Ectodermal cell (in vitro differentiated cells): ENCODE measurements around the gene MAGED1. TPM values are rescaled to one million over a fixed set of nuclear protein-coding genes. Genes with fewer than 3 reads are reported as not detected.
A peak's percentile ranks its signal among the peaks of the same experiment; 100 is the strongest.

Experiments used
- H3K27ac ChIP-seq: 2 replicates; pipeline ENCODE4 v1.7.0; 2013; ENCODE audit warnings: mild to moderate bottlenecking, low read depth, low read length; ENCODE audit not compliant: insufficient read depth, poor library complexity, severe bottlenecking
- H3K27me3 ChIP-seq: 2 replicates; pipeline ENCODE4 v1.7.0; 2013; ENCODE audit warnings: mild to moderate bottlenecking, low read length; ENCODE audit not compliant: insufficient read depth, control insufficient read depth, poor library complexity, severe bottlenecking
- H3K36me3 ChIP-seq: one replicate; pipeline ENCODE4 v1.7.0; 2013; ENCODE audit warnings: low read length; ENCODE audit not compliant: control insufficient read depth, insufficient read depth
- H3K4me1 ChIP-seq: one replicate; pipeline ENCODE4 v1.7.0; 2013; ENCODE audit warnings: low read length; ENCODE audit not compliant: control insufficient read depth, insufficient read depth
- H3K4me3 ChIP-seq: 2 replicates; pipeline ENCODE4 v1.7.0; 2013; ENCODE audit warnings: low read depth, low read length, control low read depth; ENCODE audit not compliant: insufficient read depth
- H3K9me3 ChIP-seq: 2 replicates; pipeline ENCODE4 v1.7.0; 2013; ENCODE audit warnings: mild to moderate bottlenecking, low read length, moderate library complexity; ENCODE audit not compliant: control insufficient read depth
- WGBS, 2 experiments: methylation state at CpG; one replicate each; pipeline ENCODE4 v1.1.7; 2013; ENCODE audit warnings: missing lambda C conversion rate in 2 of 2; 5-methylcytosine and 5-hydroxymethylcytosine counted together
- polyA plus RNA-seq, 4 experiments: library from polyadenylated mRNA; stranded (reverse); fragments of 50-300 nt; gene quantifications; one replicate each; pipeline ENCODE4 v1.2.3, GENCODE V29; 2013

The MAGED1 gene, protein sequence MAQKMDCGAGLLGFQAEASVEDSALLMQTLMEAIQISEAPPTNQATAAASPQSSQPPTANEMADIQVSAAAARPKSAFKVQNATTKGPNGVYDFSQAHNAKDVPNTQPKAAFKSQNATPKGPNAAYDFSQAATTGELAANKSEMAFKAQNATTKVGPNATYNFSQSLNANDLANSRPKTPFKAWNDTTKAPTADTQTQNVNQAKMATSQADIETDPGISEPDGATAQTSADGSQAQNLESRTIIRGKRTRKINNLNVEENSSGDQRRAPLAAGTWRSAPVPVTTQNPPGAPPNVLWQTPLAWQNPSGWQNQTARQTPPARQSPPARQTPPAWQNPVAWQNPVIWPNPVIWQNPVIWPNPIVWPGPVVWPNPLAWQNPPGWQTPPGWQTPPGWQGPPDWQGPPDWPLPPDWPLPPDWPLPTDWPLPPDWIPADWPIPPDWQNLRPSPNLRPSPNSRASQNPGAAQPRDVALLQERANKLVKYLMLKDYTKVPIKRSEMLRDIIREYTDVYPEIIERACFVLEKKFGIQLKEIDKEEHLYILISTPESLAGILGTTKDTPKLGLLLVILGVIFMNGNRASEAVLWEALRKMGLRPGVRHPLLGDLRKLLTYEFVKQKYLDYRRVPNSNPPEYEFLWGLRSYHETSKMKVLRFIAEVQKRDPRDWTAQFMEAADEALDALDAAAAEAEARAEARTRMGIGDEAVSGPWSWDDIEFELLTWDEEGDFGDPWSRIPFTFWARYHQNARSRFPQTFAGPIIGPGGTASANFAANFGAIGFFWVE
- polyA plus RNA-seq (2013, experiment 1 of 4): 301 TPM
- polyA plus RNA-seq (2013, experiment 2 of 4): 303 TPM
- 261 TPM for polyA plus RNA-seq (2013, experiment 3 of 4)
- polyA plus RNA-seq (2013, experiment 4 of 4): 305 TPM

DNA sequence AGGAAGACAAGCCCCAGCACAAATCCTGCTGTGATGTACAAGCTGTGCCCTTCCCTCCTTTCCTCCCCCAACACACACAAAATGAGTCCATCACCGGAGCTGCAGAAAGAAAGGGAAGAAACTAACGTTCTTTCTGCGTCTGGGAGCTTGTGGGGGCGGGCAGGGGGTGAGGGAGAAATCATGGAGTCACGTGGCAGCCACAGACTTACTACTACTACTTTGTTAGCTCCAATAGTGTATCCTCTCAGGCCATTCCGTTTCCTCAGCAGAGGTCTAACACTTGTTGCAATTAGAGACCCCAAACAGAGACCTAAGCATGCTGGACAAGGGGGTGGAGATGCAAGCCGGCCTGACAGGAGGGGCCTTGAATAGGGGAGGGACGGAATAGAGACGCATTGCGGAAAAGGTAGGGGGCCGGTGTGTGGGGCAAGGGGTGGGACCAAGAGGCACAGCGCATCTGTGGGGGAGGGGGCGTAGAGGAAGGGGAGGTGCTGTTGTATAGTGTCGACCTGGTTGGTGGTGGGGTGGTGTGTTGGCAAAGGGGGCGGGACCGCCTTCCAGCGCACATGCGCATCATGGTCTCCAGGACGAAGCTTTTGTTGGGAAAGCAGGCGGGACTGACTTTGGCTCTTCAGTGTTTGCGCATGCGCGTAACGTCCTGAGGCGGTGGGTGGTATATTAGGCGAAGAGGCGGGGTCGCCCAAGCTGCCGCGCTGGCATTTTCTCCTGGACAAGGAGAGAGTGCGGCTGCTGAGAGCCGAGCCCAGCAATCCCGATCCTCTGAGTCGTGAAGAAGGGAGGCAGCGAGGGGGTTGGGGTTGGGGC is at the start of gene MAGED1:
TSS of gene MAGED1 (plus strand) at position 703 of the 825 bp plus-strand sequence. CDS start 682 bp downstream, outside the sequence.
- Histone ChIP-seq H3K4me3 (peak within 1 kb of the TSS; percentile 63), H3K36me3 (peaks cover 20% of the 10 kb centered on the region), H3K9me3 (no peaks in the 10 kb centered on the region), H3K27ac (peak within 1 kb of the TSS; percentile 77), H3K4me1 (peaks cover 21% of the 10 kb centered on the region), H3K27me3 (no peaks in the 10 kb centered on the region)
- WGBS, 2 experiments: 0 to 1% methylated on average over 34 to 35 of the region's 35 CpGs

DNA sequence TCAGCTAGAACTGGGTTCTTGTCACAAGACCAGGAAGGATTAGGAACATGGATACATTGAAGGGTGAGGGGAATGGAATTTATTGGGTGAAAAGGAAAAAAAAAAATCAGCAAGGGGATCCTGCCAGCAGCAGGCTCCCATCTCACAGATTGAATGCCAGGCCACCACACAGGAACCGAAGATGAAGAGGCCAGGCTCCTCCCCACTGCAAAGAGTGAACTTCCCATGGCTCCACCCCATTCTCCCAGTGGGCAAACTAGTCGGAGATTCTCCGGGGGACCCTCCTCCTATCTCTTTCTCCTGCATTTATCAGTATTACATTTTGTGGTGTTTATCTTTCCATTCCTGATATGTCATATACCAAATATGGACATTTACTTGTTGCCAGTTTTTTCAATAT is 46.0 kb upstream of the MAGED1 start:
- Histone ChIP-seq H3K4me3 (no peak overlapping the region), H3K4me1 (peaks cover 8% of the 10 kb centered on the region)
- WGBS, 2 experiments: 29 to 48% methylated on average over 1 to 2 of the region's 3 CpGs

DNA sequence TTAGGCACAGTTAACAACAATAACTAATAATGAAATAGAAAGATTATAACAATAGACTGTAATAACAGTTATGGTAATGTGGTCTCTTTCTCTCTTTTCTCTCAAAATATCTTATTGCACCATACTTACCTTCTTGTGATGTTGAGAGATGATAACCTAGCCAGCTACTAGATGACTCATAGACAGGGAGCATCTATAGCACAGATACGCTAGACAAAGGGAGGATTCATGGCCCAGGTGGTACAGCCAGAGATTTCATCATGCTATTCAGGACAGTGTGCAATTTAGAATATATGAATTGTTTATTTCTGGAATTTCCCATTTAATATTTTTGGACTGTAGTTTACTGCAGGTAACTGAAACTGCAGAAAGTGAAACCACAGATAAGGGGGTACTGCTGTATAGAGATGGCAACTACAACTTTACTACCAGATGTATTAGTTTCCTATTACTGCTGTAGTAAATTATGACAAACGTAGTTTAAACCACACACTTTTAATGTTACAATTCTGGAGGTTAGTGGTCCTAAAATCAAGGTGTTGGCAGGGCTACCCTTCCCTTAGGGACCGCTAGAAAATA is 41.8 kb upstream of the MAGED1 start:
- 58 to 62% methylated on average over 2 of the region's 3 CpGs for WGBS, 2 experiments

More for the DNA sequence above, 46.0 kb upstream of the MAGED1 start:
- H3K27me3 ChIP-seq: no peaks in the 10 kb centered on the region
- H3K36me3 ChIP-seq: no peaks in the 10 kb centered on the region
- no peaks in the 10 kb centered on the region for H3K9me3 ChIP-seq
- no peak overlapping the region for H3K27ac ChIP-seq

DNA sequence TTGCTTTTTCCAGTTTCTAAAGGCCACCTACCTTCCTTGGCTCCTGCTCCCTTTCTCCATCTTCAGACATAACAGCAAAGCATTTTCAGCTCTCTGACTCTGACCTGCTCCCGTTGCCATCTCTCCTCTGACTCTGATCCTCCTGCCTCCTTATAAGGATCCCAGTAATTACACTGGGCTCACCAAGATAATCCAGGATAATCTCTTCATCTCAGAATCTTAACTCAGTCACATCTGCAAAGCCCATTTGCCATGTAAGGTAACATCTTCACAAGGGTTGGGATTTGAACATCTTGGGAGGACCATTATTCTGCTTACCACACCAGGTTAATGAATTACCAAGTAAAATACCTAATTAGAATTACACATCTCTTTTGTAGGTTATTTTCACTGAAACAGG is 41.3 kb upstream of the MAGED1 start:
- peaks cover 20% of the 10 kb centered on the region for H3K4me1 ChIP-seq
- H3K27ac ChIP-seq: peak overlapping the region; percentile 44
- H3K27me3 ChIP-seq: no peaks in the 10 kb centered on the region
- H3K4me3 ChIP-seq: no peak overlapping the region
- no peaks in the 10 kb centered on the region for H3K9me3 ChIP-seq
- WGBS, 2 experiments: 3 to 9% methylated on average over 1 of the region's 1 CpG
- peaks cover 4% of the 10 kb centered on the region for H3K36me3 ChIP-seq

More for the DNA sequence above, 41.8 kb upstream of the MAGED1 start:
- Histone ChIP-seq H3K27me3 (no peaks in the 10 kb centered on the region), H3K27ac (peak overlapping the region; percentile 8), H3K4me1 (peaks cover 20% of the 10 kb centered on the region), H3K9me3 (no peaks in the 10 kb centered on the region), H3K36me3 (peaks cover 2% of the 10 kb centered on the region), H3K4me3 (no peak overlapping the region)

DNA sequence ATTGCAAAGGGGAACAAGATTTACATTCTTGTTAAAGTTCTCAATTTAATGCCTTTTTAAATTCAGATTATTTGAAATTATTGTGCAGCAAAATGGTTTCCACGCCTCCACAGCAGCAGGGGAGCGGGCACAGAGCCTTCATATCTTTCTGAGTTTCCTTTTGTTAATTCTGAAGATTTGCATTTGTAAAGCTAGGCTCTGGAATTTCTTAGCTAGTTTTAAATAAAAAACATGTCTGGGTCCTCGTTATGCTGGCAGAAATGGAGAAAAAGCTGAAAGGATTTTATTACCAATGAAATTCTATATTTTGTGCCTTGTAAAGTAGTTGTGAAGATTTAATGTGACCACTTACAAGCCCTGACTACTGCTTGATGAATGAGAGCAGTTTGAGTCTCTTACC is 40.8 kb upstream of the MAGED1 start:
- H3K27me3 ChIP-seq: no peaks in the 10 kb centered on the region
- WGBS, 2 experiments: 0 to 3% methylated on average over 2 to 3 of the region's 3 CpGs
- H3K9me3 ChIP-seq: no peaks in the 10 kb centered on the region
- no peak overlapping the region for H3K4me3 ChIP-seq
- H3K36me3 ChIP-seq: peaks cover 4% of the 10 kb centered on the region
- peak overlapping the region; percentile 44 for H3K27ac ChIP-seq
- peaks cover 20% of the 10 kb centered on the region for H3K4me1 ChIP-seq

DNA sequence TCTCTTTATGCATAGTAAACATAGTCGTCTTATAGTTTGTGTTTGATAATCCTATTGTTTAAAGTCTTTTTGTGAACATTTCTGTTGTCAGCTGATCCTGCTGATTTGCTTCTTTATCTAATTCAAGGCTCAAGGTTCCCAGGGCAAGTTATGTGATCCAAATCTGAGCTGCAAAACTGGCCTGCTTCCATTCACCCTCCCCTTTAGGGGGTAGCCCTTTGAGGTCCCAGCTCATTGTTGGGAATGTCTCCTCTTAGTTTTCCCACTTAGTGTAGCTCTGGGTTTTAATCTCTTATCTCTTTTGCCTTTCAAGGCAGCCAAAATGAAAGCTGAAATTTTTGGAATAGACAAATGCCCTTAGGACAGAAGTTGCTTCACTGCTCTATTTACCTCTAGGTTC is 40.2 kb upstream of the MAGED1 start:
- Histone ChIP-seq H3K36me3 (peaks cover 4% of the 10 kb centered on the region), H3K27me3 (no peaks in the 10 kb centered on the region), H3K27ac (peak overlapping the region; percentile 44), H3K4me3 (no peak overlapping the region), H3K9me3 (no peaks in the 10 kb centered on the region), H3K4me1 (peaks cover 20% of the 10 kb centered on the region)
- WGBS, 2 experiments: 0% methylated on average over 1 of the region's 1 CpG; no CpG with 5 or more reads in 1 of the 2 experiments

DNA sequence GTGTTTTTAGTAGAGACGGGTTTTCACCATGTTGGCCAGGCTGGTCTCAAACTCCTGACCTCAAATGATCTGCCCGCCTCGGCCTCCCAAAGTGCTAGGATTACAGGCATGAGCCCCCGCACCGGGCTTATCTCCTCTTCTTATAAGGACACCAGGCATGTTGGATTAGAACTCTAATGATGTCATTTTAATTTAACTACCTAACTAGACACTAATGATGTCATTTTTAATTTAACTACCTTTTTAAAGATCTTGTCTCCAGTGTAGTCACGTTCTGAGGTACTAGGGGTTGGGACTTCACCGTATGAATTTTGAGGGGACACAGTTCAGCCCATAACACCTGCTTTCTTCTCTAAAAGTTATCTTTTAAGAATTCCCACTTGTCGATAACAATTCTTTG is 37.7 kb upstream of the MAGED1 start:
- Histone ChIP-seq H3K27me3 (no peaks in the 10 kb centered on the region), H3K27ac (no peak overlapping the region), H3K4me3 (no peak overlapping the region), H3K9me3 (no peaks in the 10 kb centered on the region), H3K36me3 (peaks cover 4% of the 10 kb centered on the region), H3K4me1 (peaks cover 20% of the 10 kb centered on the region)
- WGBS, 2 experiments: 96% methylated on average over 8 of the region's 8 CpGs

DNA sequence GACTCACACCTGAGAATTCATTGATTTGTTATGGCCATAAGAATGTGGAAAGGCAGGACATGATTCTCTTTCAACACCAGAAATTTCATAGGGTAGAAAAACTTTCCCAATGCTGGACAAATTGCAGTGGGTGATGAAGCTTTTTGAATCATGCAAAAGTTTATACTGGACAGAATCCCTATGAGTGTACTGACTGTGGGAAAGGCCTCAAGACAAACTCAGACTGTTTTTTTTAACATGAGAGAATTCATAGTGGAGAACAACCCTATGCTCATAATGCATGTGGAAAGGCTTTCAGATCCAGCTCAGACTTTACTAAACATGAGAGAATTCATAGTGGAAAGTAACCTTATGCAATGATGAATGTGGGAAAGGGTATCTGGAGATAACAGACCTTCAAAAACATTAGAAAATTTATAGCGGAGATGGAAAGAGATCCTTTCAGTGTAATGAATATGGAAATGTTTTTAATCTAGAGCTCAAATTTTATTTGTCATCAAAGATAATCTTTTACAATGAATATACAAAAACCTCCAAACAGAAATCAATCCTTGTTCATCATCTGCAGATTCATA is 36.2 kb upstream of the MAGED1 start:
- no peaks in the 10 kb centered on the region for H3K9me3 ChIP-seq
- WGBS, 2 experiments: 83% methylated on average over 1 of the region's 1 CpG; no CpG with 5 or more reads in 1 of the 2 experiments

DNA sequence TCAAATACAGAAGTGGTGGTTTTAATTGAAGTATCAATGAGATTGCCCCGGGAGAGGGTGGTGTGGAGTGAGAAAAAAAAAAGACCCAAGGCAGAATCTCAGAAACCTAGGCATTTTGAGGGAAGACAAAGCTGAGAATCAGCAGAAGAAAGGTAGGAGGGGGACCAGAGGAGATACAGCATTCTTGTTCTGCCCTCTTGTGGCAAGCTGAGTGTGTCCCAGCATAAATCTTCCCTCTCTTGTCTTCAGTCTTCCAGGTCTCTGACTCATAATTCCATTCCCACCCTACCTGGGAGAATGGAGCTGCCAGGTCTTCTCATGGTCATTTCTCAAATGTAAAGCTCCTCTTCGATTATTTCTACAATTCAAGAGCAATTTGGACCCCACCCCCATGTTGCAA is 32.7 kb upstream of the MAGED1 start:
- no peak overlapping the region for H3K4me3 ChIP-seq
- no peaks in the 10 kb centered on the region for H3K27me3 ChIP-seq
- 7 to 14% methylated on average over 2 of the region's 2 CpGs for WGBS, 2 experiments
- H3K27ac ChIP-seq: no peak overlapping the region
- no peaks in the 10 kb centered on the region for H3K4me1 ChIP-seq
- H3K36me3 ChIP-seq: peaks cover 4% of the 10 kb centered on the region
- no peaks in the 10 kb centered on the region for H3K9me3 ChIP-seq

More for the DNA sequence above, 36.2 kb upstream of the MAGED1 start:
- Histone ChIP-seq H3K36me3 (peaks cover 4% of the 10 kb centered on the region), H3K4me1 (peaks cover 11% of the 10 kb centered on the region), H3K27me3 (no peaks in the 10 kb centered on the region), H3K27ac (no peak overlapping the region), H3K4me3 (no peak overlapping the region)
